HUES48 (cell line): Measurements from ENCODE around the gene NRP1.

ENCODE experiments used
- H3K27ac ChIP-seq: one replicate; pipeline ENCODE4 v1.7.0; 2013; ENCODE audit warnings: low read depth, low read length, inconsistent platforms
- H3K27me3 ChIP-seq: 2 replicates; pipeline ENCODE4 v1.6.1; 2013; ENCODE audit warnings: mild to moderate bottlenecking, low read length; ENCODE audit not compliant: control insufficient read depth, insufficient read depth
- H3K36me3 ChIP-seq: 2 replicates; pipeline ENCODE4 v1.6.1; 2013; ENCODE audit warnings: low read length; ENCODE audit not compliant: control insufficient read depth, insufficient read depth
- H3K4me1 ChIP-seq: 2 replicates; pipeline ENCODE4 v1.6.1; 2013; ENCODE audit warnings: mild to moderate bottlenecking, low read length; ENCODE audit not compliant: control insufficient read depth, insufficient read depth
- H3K4me3 ChIP-seq: 2 replicates; pipeline ENCODE4 v1.5.1; 2013; ENCODE audit warnings: mild to moderate bottlenecking, low read depth, low read length
- H3K9ac ChIP-seq: 2 replicates; pipeline ENCODE4 v1.6.1; 2013; ENCODE audit warnings: mild to moderate bottlenecking, low read depth, low read length, moderate library complexity
- H3K9me3 ChIP-seq: 2 replicates; pipeline ENCODE4 v1.6.1; 2013; ENCODE audit warnings: low read length; ENCODE audit not compliant: control insufficient read depth, insufficient read depth

The NRP1 gene

GRCh38 chr10:33161550-33162247 is 172.8 kb downstream of the NRP1 start:
- no peak overlapping the region for H3K27ac ChIP-seq
- no peaks in the 10 kb centered on the region for H3K27me3 ChIP-seq
- no peak overlapping the region for H3K4me3 ChIP-seq
- peaks cover 23% of the 10 kb centered on the region for H3K4me1 ChIP-seq
- no peaks in the 10 kb centered on the region for H3K36me3 ChIP-seq
- no peak overlapping the region for H3K9ac ChIP-seq
- no peaks in the 10 kb centered on the region for H3K9me3 ChIP-seq

GRCh38 chr10:33160151-33160550 is 174.3 kb downstream of the NRP1 start:
- Histone ChIP-seq H3K4me3 (no peak overlapping the region), H3K27me3 (no peaks in the 10 kb centered on the region), H3K9ac (no peak overlapping the region), H3K27ac (no peak overlapping the region), H3K4me1 (peaks cover 14% of the 10 kb centered on the region), H3K36me3 (no peaks in the 10 kb centered on the region), H3K9me3 (no peaks in the 10 kb centered on the region)

GRCh38 chr10:33157103-33157502 is 177.4 kb downstream of the NRP1 start:
- Histone ChIP-seq H3K9ac (no peak overlapping the region), H3K4me1 (peaks cover 3% of the 10 kb centered on the region; the same call in 1 of the 2 replicates), H3K4me3 (no peak overlapping the region), H3K27me3 (no peaks in the 10 kb centered on the region), H3K27ac (no peak overlapping the region), H3K36me3 (no peaks in the 10 kb centered on the region), H3K9me3 (no peaks in the 10 kb centered on the region)

- Histone ChIP-seq H3K27ac (no peak overlapping the region), H3K27me3 (no peaks in the 10 kb centered on the region), H3K4me3 (no peak overlapping the region), H3K9me3 (no peaks in the 10 kb centered on the region), H3K4me1 (peaks cover 3% of the 10 kb centered on the region; the same call in 1 of the 2 replicates), H3K9ac (no peak overlapping the region), H3K36me3 (no peaks in the 10 kb centered on the region)
Observed at GRCh38 chr10:33155720-33156638, 178.5 kb downstream of the NRP1 start.

- Histone ChIP-seq H3K27ac (no peak overlapping the region), H3K4me1 (no peaks in the 10 kb centered on the region), H3K4me3 (no peak overlapping the region), H3K36me3 (no peaks in the 10 kb centered on the region), H3K27me3 (no peaks in the 10 kb centered on the region), H3K9ac (no peak overlapping the region), H3K9me3 (no peaks in the 10 kb centered on the region)
Observed at GRCh38 chr10:33154590-33154989, 179.9 kb downstream of the NRP1 start.

GRCh38 chr10:33153968-33154327 is 180.5 kb downstream of the NRP1 start:
- no peaks in the 10 kb centered on the region for H3K27me3 ChIP-seq
- no peaks in the 10 kb centered on the region for H3K9me3 ChIP-seq
- H3K9ac ChIP-seq, result no peak overlapping the region
- H3K36me3 ChIP-seq, result no peaks in the 10 kb centered on the region
- no peak overlapping the region for H3K4me3 ChIP-seq
- H3K4me1 ChIP-seq, result no peaks in the 10 kb centered on the region
- no peak overlapping the region for H3K27ac ChIP-seq

GRCh38 chr10:33153251-33153967 is 181.1 kb downstream of the NRP1 start:
- H3K9me3 ChIP-seq, result no peaks in the 10 kb centered on the region
- no peaks in the 10 kb centered on the region for H3K27me3 ChIP-seq
- H3K4me1 ChIP-seq, result no peaks in the 10 kb centered on the region
- no peaks in the 10 kb centered on the region for H3K36me3 ChIP-seq
- H3K27ac ChIP-seq, result no peak overlapping the region
- no peak overlapping the region for H3K9ac ChIP-seq
- H3K4me3 ChIP-seq, result no peak overlapping the region

- H3K4me3 ChIP-seq, result no peak overlapping the region
- H3K36me3 ChIP-seq, result no peaks in the 10 kb centered on the region
- no peaks in the 10 kb centered on the region for H3K4me1 ChIP-seq
- no peaks in the 10 kb centered on the region for H3K27me3 ChIP-seq
- H3K9me3 ChIP-seq, result no peaks in the 10 kb centered on the region
- H3K9ac ChIP-seq, result no peak overlapping the region
- no peak overlapping the region for H3K27ac ChIP-seq
Observed at GRCh38 chr10:33152750-33153149, 181.7 kb downstream of the NRP1 start.

- Histone ChIP-seq H3K4me1 (no peaks in the 10 kb centered on the region), H3K9me3 (no peaks in the 10 kb centered on the region), H3K27me3 (no peaks in the 10 kb centered on the region), H3K36me3 (no peaks in the 10 kb centered on the region), H3K27ac (no peak overlapping the region), H3K9ac (no peak overlapping the region), H3K4me3 (no peak overlapping the region)
Observed at GRCh38 chr10:33152146-33152545, 182.3 kb downstream of the NRP1 start.

- Histone ChIP-seq H3K27ac (no peak overlapping the region), H3K4me1 (no peaks in the 10 kb centered on the region), H3K9ac (no peak overlapping the region), H3K36me3 (no peaks in the 10 kb centered on the region), H3K9me3 (no peaks in the 10 kb centered on the region), H3K27me3 (no peaks in the 10 kb centered on the region), H3K4me3 (no peak overlapping the region)
Observed at GRCh38 chr10:33151344-33151864, 183.1 kb downstream of the NRP1 start.
